A549 (cell line): ENCODE measurements around the gene FOSL1. TPM values are rescaled to one million over a fixed set of nuclear protein-coding genes. Genes with fewer than 3 reads are reported as not detected.

ENCODE experiments used
- ATAC-seq, 2 experiments: fragments of 200-7000 bp in 1 of 2; fragments of >200 bp in 1 of 2; cut with Nextera tagmentation in 1 of 2; cut with Tn5 transposase in 1 of 2; 3 replicates each; pipeline versions ENCODE4 v1.8.0 to v1.9.1; 2018 to 2020; ENCODE audit warnings: mild to moderate bottlenecking in 1 of 2, moderate library complexity in 1 of 2
- CTCF ChIA-PET: fragments of 300-600 bp; sonication (Branson Sonifier 250); formaldehyde crosslinking; extraction: SDS; loops from one replicate; lab custom pipeline; 2021; ENCODE audit warnings: antibody characterized with exemption, inconsistent platforms; lab: Yijun Ruan, JAX
- POLR2A ChIA-PET: fragments of 350-600 bp; formaldehyde crosslinking; extraction: SDS; loops from one replicate; lab custom pipeline; 2021; ENCODE audit warnings: antibody characterized with exemption, inconsistent platforms; lab: Yijun Ruan, JAX
- DNase-seq, 2 experiments: peaks; one replicate each; pipeline versions ENCODE4 v3.0.0 to v3.0.0-alpha.2; 2011 to 2016; ENCODE audit warnings: low read depth in 1 of 2, low spot score in 1 of 2
- FAIRE-seq: peaks from 2 replicates; lab custom pipeline; 2011; peaks lifted over from hg19 to GRCh38; lab: Jason Lieb, UNC
- H3K27ac ChIP-seq, 2 experiments: fragments of >200 bp; sonication (Bioruptor Twin); formaldehyde crosslinking; 3 replicates each; pipeline ENCODE4 v1.5.1; 2016 to 2017
- H3K4me1 ChIP-seq: fragments of >200 bp; sonication (Bioruptor Twin); formaldehyde crosslinking; 3 replicates; pipeline ENCODE4 v1.6.1; 2016
- H3K4me2 ChIP-seq: fragments of >200 bp; sonication (Bioruptor Twin); formaldehyde crosslinking; 3 replicates; pipeline ENCODE4 v1.6.1; 2016
- H3K4me3 ChIP-seq: fragments of >200 bp; sonication (Bioruptor Twin); formaldehyde crosslinking; 3 replicates; pipeline ENCODE4 v1.5.1; 2016
- H3K9me3 ChIP-seq: fragments of >200 bp; sonication (Bioruptor Twin); formaldehyde crosslinking; 3 replicates; pipeline ENCODE4 v1.6.1; 2016
- BHLHE40 ChIP-seq: IDR thresholded peaks from 2 replicates; pipeline ENCODE4 v1.6.1; 2012; ENCODE audit warnings: low read depth, low read length, inconsistent platforms
- CHD2 ChIP-seq: fragments of 150-350 bp; IDR thresholded peaks from 2 replicates; pipeline ENCODE4 v1.6.1; 2014; ENCODE audit warnings: low read length; ENCODE audit not compliant: partially characterized antibody
- EHMT2 ChIP-seq: fragments of 200-600 bp; sonication (generic); IDR thresholded peaks from 2 replicates; pipeline ENCODE4 v1.6.1; 2016; ENCODE audit warnings: antibody characterized with exemption, low read depth, mild to moderate bottlenecking, moderate library complexity
- ELK1 ChIP-seq: fragments of 150-350 bp; IDR thresholded peaks from 2 replicates; pipeline ENCODE4 v1.6.1; 2014; ENCODE audit warnings: low read depth, mild to moderate bottlenecking, low read length
- EP300 ChIP-seq, 2 experiments: fragments of >200 bp; sonication (Bioruptor Twin); formaldehyde crosslinking; IDR thresholded peaks; 2 replicates in 1 of 2; 3 replicates in 1 of 2; pipeline ENCODE4 v1.6.1; 2016 to 2017
- ESRRA ChIP-seq: fragments of 150-350 bp; IDR thresholded peaks from 2 replicates; pipeline ENCODE4 v1.6.1; 2014; ENCODE audit warnings: mild to moderate bottlenecking, low read length, borderline replicate concordance
- FOSB ChIP-seq: fragments of 250-450 bp; sonication (Bioruptor Pico); IDR thresholded peaks from 2 replicates; pipeline ENCODE4 v1.5.0; 2020; ENCODE audit warnings: mild to moderate bottlenecking, moderate library complexity
- HOXB13 ChIP-seq: fragments of 250-450 bp; sonication (Bioruptor Pico); IDR thresholded peaks from 2 replicates; pipeline ENCODE4 v1.5.0; 2020; ENCODE audit warnings: low read depth, mild to moderate bottlenecking, moderate library complexity
- KDM5A ChIP-seq: fragments of 200-600 bp; sonication (generic); IDR thresholded peaks from 2 replicates; pipeline ENCODE4 v1.6.1; 2016; ENCODE audit warnings: antibody characterized with exemption, mild to moderate bottlenecking
- MAX ChIP-seq: IDR thresholded peaks from 2 replicates; pipeline ENCODE4 v1.6.1; 2012
- MAZ ChIP-seq: fragments of 150-350 bp; IDR thresholded peaks from 2 replicates; pipeline ENCODE4 v1.6.1; 2014; ENCODE audit warnings: antibody characterized with exemption, low read depth, low read length, borderline replicate concordance
- MYC ChIP-seq: IDR thresholded peaks from 2 replicates; pipeline ENCODE4 v1.6.1; 2012; ENCODE audit warnings: mild to moderate bottlenecking, inconsistent platforms, low read length, improper control_type of control experiment, borderline replicate concordance
- NFE2L2 ChIP-seq: fragments of 150-350 bp; conservative IDR thresholded peaks from 2 replicates; pipeline ENCODE4 v1.6.1; 2014; ENCODE audit warnings: low read length
- NPAS2 ChIP-seq: fragments of 250-450 bp; sonication (Bioruptor Pico); IDR thresholded peaks from 2 replicates; pipeline ENCODE4 v1.8.0; 2022; ENCODE audit warnings: mild to moderate bottlenecking, moderate library complexity, borderline replicate concordance
- PBX3 ChIP-seq: IDR thresholded peaks from 2 replicates; pipeline ENCODE4 v1.6.1; 2012
- POLR2AphosphoS2 ChIP-seq: conservative IDR thresholded peaks from 2 replicates; pipeline ENCODE4 v1.6.1; 2012; ENCODE audit warnings: low read length, improper control_type of control experiment, inconsistent platforms
- RAD21 ChIP-seq, 2 experiments: fragments of >200 bp in 1 of 2; sonication (Bioruptor Twin) in 1 of 2; formaldehyde crosslinking in 1 of 2; IDR thresholded peaks in 1 of 2; conservative IDR thresholded peaks in 1 of 2; 2 replicates in 1 of 2; 3 replicates in 1 of 2; pipeline ENCODE4 v1.6.1; 2012 to 2018; ENCODE audit warnings: inconsistent platforms in 1 of 2
- RARB ChIP-seq: fragments of 250-450 bp; sonication (Bioruptor Pico); IDR thresholded peaks from 2 replicates; pipeline ENCODE4 v1.8.0; 2021; ENCODE audit warnings: mild to moderate bottlenecking, moderate library complexity
- SMC3 ChIP-seq: fragments of >200 bp; sonication (Bioruptor Twin); formaldehyde crosslinking; IDR thresholded peaks from 3 replicates; pipeline ENCODE4 v1.6.1; 2018; ENCODE audit warnings: inconsistent platforms
- TFCP2L1 ChIP-seq: fragments of 250-450 bp; sonication (Bioruptor Pico); IDR thresholded peaks from 2 replicates; pipeline ENCODE4 v1.5.0; 2021; ENCODE audit warnings: mild to moderate bottlenecking
- TP53 ChIP-seq: fragments of 250-450 bp; sonication (Bioruptor Pico); IDR thresholded peaks from 2 replicates; pipeline ENCODE4 v1.5.0; 2021; ENCODE audit warnings: mild to moderate bottlenecking, moderate library complexity
- ZC3H11A ChIP-seq: fragments of 450-650 bp; IDR thresholded peaks from 2 replicates; pipeline ENCODE4 v1.6.1; 2014; ENCODE audit warnings: antibody characterized with exemption, mild to moderate bottlenecking
- ZFP36 ChIP-seq: fragments of 450-650 bp; IDR thresholded peaks from 2 replicates; pipeline ENCODE4 v1.6.1; 2014; ENCODE audit warnings: borderline replicate concordance; ENCODE audit not compliant: partially characterized antibody
- WGBS: methylation state at CpG from one replicate; pipeline ENCODE4 v1.1.6; 2017; ENCODE audit errors: missing lambda C conversion rate; 5-methylcytosine and 5-hydroxymethylcytosine counted together
- polyA plus RNA-seq, 4 experiments: library from polyadenylated mRNA; depleted of rRNA in 3 of 4; stranded (reverse); fragments of >200 nt; fragmentation: RNase III in 1 of 4; extraction: RNeasy Plus Mini Kit Qiagen cat#74134 plus additional on column Dnase treatment in 1 of 4; gene quantifications; 2 replicates in 3 of 4; 3 replicates in 1 of 4; pipeline ENCODE4 v1.2.3, GENCODE V29; 2011 to 2017
- TF ChIP-seq, protein P1 (sequence below): fragments of >200 bp; sonication (Bioruptor Twin); formaldehyde crosslinking; IDR thresholded peaks from 3 replicates; pipeline ENCODE4 v1.5.1; 2016
- TF ChIP-seq, protein P2 (sequence below): IDR thresholded peaks from 2 replicates; pipeline ENCODE4 v1.6.1; 2012; ENCODE audit warnings: low read depth, borderline replicate concordance

FOSL1 gene
- polyA plus RNA-seq, 2 of the 4 experiments (the other 2 are of a cell fraction) = 6.7 to 24.1 TPM

- POLR2A ChIA-PET = interaction anchor here (0.9 kb wide), 1 partner anchor 26 kb away, joined by 3 read pairs; no protein-coding TSS in a partner anchor
- DNase-seq = no peak
- H3K4me2 ChIP-seq = no peak overlapping the region
Measured at GRCh38 chr11:65885808-65886536, 14.2 kb downstream of the FOSL1 start.

DNA sequence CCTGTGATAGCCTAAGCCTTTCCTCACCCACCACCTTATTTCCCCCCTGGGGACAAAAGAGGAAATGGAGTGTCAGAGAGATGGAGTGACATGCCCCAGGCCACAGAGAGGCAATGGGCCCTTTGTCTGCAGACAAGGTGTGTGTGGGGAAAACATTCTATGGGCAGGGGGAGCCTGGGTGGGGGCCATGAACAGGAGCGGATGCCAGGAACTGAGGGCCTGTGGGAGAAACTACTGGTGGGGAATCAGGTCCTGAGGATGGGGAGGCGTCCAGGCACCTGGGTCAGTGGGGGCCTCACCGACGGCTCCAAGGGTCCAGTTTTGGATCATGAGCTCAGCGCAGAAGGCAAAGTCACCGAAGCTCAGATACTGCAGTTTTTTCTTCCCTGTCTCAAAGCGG is 15.0 kb downstream of the FOSL1 start:
- DNase-seq (no peak), FAIRE-seq (no peak), ATAC-seq (no peak)
- Histone ChIP-seq H3K27ac (no peak overlapping the region), H3K4me1 (peaks cover 30% of the 10 kb centered on the region), H3K4me3 (no peak overlapping the region), H3K9me3 (no peaks in the 10 kb centered on the region), H3K4me2 (no peak overlapping the region)
- no peak for TF ChIP-seq EP300 (IDR thresholded peaks at IDR 0.05)
- TF ChIP-seq RARB = no peak
- no peak for TF ChIP-seq HOXB13 (CRISPR knock-in tag)
- no peak for TF ChIP-seq MYC
- CTCF ChIA-PET = interaction anchor here (0.9 to 20.5 kb wide), 51 partner anchors 7 to 300 kb away, joined by 3 to 618 read pairs (median 6); partner anchors contain the start of genes AP5B1, BANF1, C11orf68 and CFL1
- POLR2A ChIA-PET = interaction anchor here (0.9 to 1.6 kb wide), 6 partner anchors 14 to 174 kb away, joined by 3 to 9 read pairs (median 4); partner anchors contain the start of gene FOSL1
- WGBS = 83% methylated on average over 7 of the region's 7 CpGs

More at GRCh38 chr11:65885808-65886536, 14.2 kb downstream of the FOSL1 start:
- FAIRE-seq (no peak), ATAC-seq (no peak)
- no peak overlapping the region for H3K27ac ChIP-seq
- CTCF ChIA-PET = interaction anchor here (0.7 to 20.5 kb wide), 26 partner anchors 8 to 271 kb away, joined by 3 to 618 read pairs (median 14); partner anchors contain the start of genes AP5B1, C11orf68, CFL1 and CTSW
- no peaks in the 10 kb centered on the region for H3K9me3 ChIP-seq
- H3K4me3 ChIP-seq = no peak overlapping the region
- TF ChIP-seq EHMT2 = no peak
- TF ChIP-seq CHD2 = no peak
- TF ChIP-seq MYC = no peak
- no peak for TF ChIP-seq NFE2L2
- no peak for TF ChIP-seq HOXB13 (CRISPR knock-in tag)
- H3K4me1 ChIP-seq = peaks cover 30% of the 10 kb centered on the region
- 79% methylated on average over 10 of the region's 12 CpGs for WGBS

GRCh38 chr11:65884716-65885092 is 15.5 kb downstream of the FOSL1 start:
- POLR2A ChIA-PET = interaction anchor here (1.1 to 1.6 kb wide), 5 partner anchors 13 to 173 kb away, joined by 3 to 9 read pairs (median 4); partner anchors contain the start of gene FOSL1
- ATAC-seq = peak; percentile 16 to 49; a peak in 5 of 6 replicates
- Histone ChIP-seq H3K4me2 (no peak overlapping the region), H3K9me3 (no peaks in the 10 kb centered on the region), H3K4me3 (no peak overlapping the region), H3K4me1 (peaks cover 25% of the 10 kb centered on the region), H3K27ac (no peak overlapping the region)
- 17% methylated on average over 8 of the region's 9 CpGs for WGBS
- peak; percentile 80 for FAIRE-seq
- CTCF ChIA-PET = interaction anchor here (0.6 to 20.5 kb wide), 65 partner anchors 7 to 368 kb away, joined by 3 to 618 read pairs (median 5); partner anchors contain the start of genes AP5B1, BANF1, C11orf68 and CFL1
- DNase-seq = peak; percentile 83 to 93
- TF ChIP-seq POLR2AphosphoS2 = no peak
- TF ChIP-seq PBX3 = no peak
- no peak for TF ChIP-seq KDM5A
- TF ChIP-seq HOXB13 (CRISPR knock-in tag) = no peak
- peak; percentile 81 to 84 for TF ChIP-seq RAD21 (conservative IDR thresholded peaks at IDR 0.05 in 1 of 2, IDR thresholded peaks at IDR 0.05 in 1 of 2)
- TF ChIP-seq CHD2 = no peak
- no peak for TF ChIP-seq ELK1
- TF ChIP-seq NPAS2 = no peak
- TF ChIP-seq SMC3 = peak; percentile 90
- peak; percentile 65 for TF ChIP-seq MAX
- TF ChIP-seq ESRRA = no peak
- no peak for TF ChIP-seq EP300 (IDR thresholded peaks at IDR 0.05)
- TF ChIP-seq MAZ = 0 out of 2 replicates have a peak, but pooled peaks have one; percentile 43
- no peak for TF ChIP-seq ZC3H11A
- TF ChIP-seq ZFP36 = no peak
- no peak for TF ChIP-seq BHLHE40
- TF ChIP-seq TP53 = no peak
- no peak for TF ChIP-seq TFCP2L1 (CRISPR knock-in tag)
- no peak for TF ChIP-seq FOSB
- TF ChIP-seq, protein P1, sequence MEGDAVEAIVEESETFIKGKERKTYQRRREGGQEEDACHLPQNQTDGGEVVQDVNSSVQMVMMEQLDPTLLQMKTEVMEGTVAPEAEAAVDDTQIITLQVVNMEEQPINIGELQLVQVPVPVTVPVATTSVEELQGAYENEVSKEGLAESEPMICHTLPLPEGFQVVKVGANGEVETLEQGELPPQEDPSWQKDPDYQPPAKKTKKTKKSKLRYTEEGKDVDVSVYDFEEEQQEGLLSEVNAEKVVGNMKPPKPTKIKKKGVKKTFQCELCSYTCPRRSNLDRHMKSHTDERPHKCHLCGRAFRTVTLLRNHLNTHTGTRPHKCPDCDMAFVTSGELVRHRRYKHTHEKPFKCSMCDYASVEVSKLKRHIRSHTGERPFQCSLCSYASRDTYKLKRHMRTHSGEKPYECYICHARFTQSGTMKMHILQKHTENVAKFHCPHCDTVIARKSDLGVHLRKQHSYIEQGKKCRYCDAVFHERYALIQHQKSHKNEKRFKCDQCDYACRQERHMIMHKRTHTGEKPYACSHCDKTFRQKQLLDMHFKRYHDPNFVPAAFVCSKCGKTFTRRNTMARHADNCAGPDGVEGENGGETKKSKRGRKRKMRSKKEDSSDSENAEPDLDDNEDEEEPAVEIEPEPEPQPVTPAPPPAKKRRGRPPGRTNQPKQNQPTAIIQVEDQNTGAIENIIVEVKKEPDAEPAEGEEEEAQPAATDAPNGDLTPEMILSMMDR = peak; percentile 97
- TF ChIP-seq, protein P2, sequence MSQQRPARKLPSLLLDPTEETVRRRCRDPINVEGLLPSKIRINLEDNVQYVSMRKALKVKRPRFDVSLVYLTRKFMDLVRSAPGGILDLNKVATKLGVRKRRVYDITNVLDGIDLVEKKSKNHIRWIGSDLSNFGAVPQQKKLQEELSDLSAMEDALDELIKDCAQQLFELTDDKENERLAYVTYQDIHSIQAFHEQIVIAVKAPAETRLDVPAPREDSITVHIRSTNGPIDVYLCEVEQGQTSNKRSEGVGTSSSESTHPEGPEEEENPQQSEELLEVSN = no peak
